GM23248 (cell line): Measurements from ENCODE around the gene TMPRSS2. TPM values are rescaled to one million over a fixed set of nuclear protein-coding genes. Genes with fewer than 3 reads are reported as not detected.

Experiments used
- DNase-seq: peaks from one replicate; pipeline ENCODE4 v3.0.0-alpha.2; 2015
- H2AFZ ChIP-seq: fragments of 200-600 bp; sonication (generic); 2 replicates; pipeline ENCODE4 v1.6.1; 2016; ENCODE audit warnings: antibody characterized with exemption
- H3F3A ChIP-seq: fragments of 200-600 bp; sonication (generic); 2 replicates; pipeline ENCODE4 v1.6.1; 2016; ENCODE audit warnings: mild to moderate bottlenecking, antibody characterized with exemption, mixed run types; ENCODE audit not compliant: insufficient read depth
- H3K27ac ChIP-seq: fragments of 200-600 bp; sonication (generic); 2 replicates; pipeline ENCODE4 v1.5.1; 2016; ENCODE audit warnings: mild to moderate bottlenecking
- H3K27me3 ChIP-seq: fragments of 200-600 bp; sonication (generic); replicated peaks from 2 replicates; pipeline ENCODE4 v1.6.1; 2016; ENCODE audit warnings: mild to moderate bottlenecking; ENCODE audit not compliant: insufficient read depth
- H3K36me3 ChIP-seq: fragments of 200-600 bp; sonication (generic); 2 replicates; pipeline ENCODE4 v1.6.1; 2016; ENCODE audit warnings: low read depth, mild to moderate bottlenecking
- H3K4me1 ChIP-seq: fragments of 200-600 bp; sonication (generic); 2 replicates; pipeline ENCODE4 v1.6.1; 2016; ENCODE audit warnings: mild to moderate bottlenecking; ENCODE audit not compliant: insufficient read depth
- H3K4me2 ChIP-seq: fragments of 200-600 bp; sonication (generic); one replicate; pipeline ENCODE4 v1.6.1; 2016; ENCODE audit warnings: mild to moderate bottlenecking; ENCODE audit not compliant: unreplicated experiment
- H3K4me3 ChIP-seq: fragments of 200-600 bp; sonication (generic); 2 replicates; pipeline ENCODE4 v1.5.1; 2016; ENCODE audit warnings: mild to moderate bottlenecking
- H3K79me2 ChIP-seq: fragments of 200-600 bp; sonication (generic); 2 replicates; pipeline ENCODE4 v1.6.1; 2016; ENCODE audit warnings: mild to moderate bottlenecking; ENCODE audit not compliant: insufficient read depth
- H3K9ac ChIP-seq: fragments of 200-600 bp; sonication (generic); 2 replicates; pipeline ENCODE4 v1.6.1; 2016; ENCODE audit warnings: mild to moderate bottlenecking
- H3K9me2 ChIP-seq: fragments of 200-600 bp; sonication (generic); 2 replicates; pipeline ENCODE4 v1.6.1; 2016; ENCODE audit warnings: mixed run types, mild to moderate bottlenecking, moderate library complexity; ENCODE audit not compliant: insufficient read depth
- H3K9me3 ChIP-seq: fragments of 200-600 bp; sonication (generic); one replicate; pipeline ENCODE4 v1.6.1; 2017; ENCODE audit warnings: low read depth
- H4K20me1 ChIP-seq: fragments of 200-600 bp; sonication (generic); 2 replicates; pipeline ENCODE4 v1.6.0; 2016; ENCODE audit not compliant: insufficient read depth
- EZH2 ChIP-seq: fragments of 200-600 bp; sonication (generic); IDR thresholded peaks from 2 replicates; pipeline ENCODE4 v1.6.1; 2018; ENCODE audit warnings: antibody characterized with exemption, mild to moderate bottlenecking; ENCODE audit not compliant: insufficient read depth, poor library complexity, severe bottlenecking
- EZH2phosphoT487 ChIP-seq: fragments of 200-600 bp; sonication (generic); IDR thresholded peaks from 2 replicates; pipeline ENCODE4 v1.6.1; 2018; ENCODE audit warnings: antibody characterized with exemption, moderate library complexity, mild to moderate bottlenecking, low read depth; ENCODE audit not compliant: insufficient read depth
- WGBS, 2 experiments: methylation state at CpG; one replicate each; pipeline ENCODE4 v1.1.6; 2015 to 2017; ENCODE audit warnings: low lambda C conversion rate in 2 of 2, low coverage in 1 of 2; ENCODE audit errors: missing lambda C conversion rate in 2 of 2; 5-methylcytosine and 5-hydroxymethylcytosine counted together
- in situ Hi-C: fragments of 300-500 bp; cut with MboI; formaldehyde crosslinking; loops from 2 replicates; pipeline ENCODE4 v1.15.0; 2020
- polyA plus RNA-seq: library from polyadenylated mRNA; unstranded; fragments of >200 nt; fragmentation: Nextera tagmentation; extraction: Ambion mirVana; gene quantifications from 2 replicates; pipeline ENCODE4 v1.2.1, GENCODE V29; 2016
- total RNA-seq: library from RNA; depleted of rRNA; stranded (reverse); fragments of >200 nt; shearing (Covaris generic); gene quantifications from 2 replicates; pipeline ENCODE4 v1.2.3, GENCODE V29; 2014

Gene TMPRSS2
- total and polyA plus RNA-seq, 2 experiments from 2014 or later = not detected

DNA sequence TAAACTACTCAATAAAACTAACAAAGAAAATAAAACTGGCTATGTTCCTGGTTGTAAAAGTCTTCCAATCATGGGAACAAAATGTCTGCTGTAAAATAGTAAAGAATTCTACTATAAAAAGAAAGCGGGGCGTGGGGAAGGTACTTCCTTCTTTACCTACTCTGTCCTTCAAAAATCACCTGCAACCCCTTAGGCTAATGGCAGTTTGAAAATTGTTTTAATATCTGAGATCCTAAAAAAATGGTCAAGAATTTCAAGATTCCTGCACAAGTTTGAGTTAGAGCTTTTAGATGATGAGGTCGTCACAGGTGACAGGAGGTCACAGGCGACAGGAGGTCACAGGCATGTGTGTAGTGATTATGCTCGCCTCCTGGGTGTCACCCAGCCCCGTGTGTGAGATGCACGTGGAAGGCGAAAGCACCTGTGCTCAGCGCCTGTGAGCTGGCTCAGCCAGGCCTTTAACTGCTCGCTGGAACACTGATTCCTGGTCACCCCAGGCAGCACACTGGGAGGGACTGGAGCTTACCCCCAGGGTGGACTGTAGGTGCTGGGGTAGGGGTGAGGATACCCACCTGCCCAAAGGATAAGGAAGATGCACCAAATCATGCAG, 18.6 kb upstream of the TMPRSS2 start:
- no peak overlapping the region for H3K4me3 ChIP-seq
- no peak overlapping the region for H3K9ac ChIP-seq
- no peak overlapping the region for H3K27ac ChIP-seq
- no peaks in the 10 kb centered on the region for H3F3A ChIP-seq
- H4K20me1 ChIP-seq = no peaks in the 10 kb centered on the region
- H3K9me2 ChIP-seq = no peaks in the 10 kb centered on the region
- peaks cover 24% of the 10 kb centered on the region for H3K27me3 ChIP-seq
- 42 to 43% methylated on average over 10 of the region's 10 CpGs for WGBS, 2 experiments
- no peak overlapping the region for H3K4me2 ChIP-seq
- in situ Hi-C loops = no loop called here
- no peak for DNase-seq
- H2AFZ ChIP-seq = no peak overlapping the region
- H3K4me1 ChIP-seq = no peaks in the 10 kb centered on the region
- no peaks in the 10 kb centered on the region for H3K79me2 ChIP-seq
- TF ChIP-seq EZH2 (no peak), EZH2phosphoT487 (no peak)
- no peaks in the 10 kb centered on the region for H3K36me3 ChIP-seq
- no peaks in the 10 kb centered on the region for H3K9me3 ChIP-seq

DNA sequence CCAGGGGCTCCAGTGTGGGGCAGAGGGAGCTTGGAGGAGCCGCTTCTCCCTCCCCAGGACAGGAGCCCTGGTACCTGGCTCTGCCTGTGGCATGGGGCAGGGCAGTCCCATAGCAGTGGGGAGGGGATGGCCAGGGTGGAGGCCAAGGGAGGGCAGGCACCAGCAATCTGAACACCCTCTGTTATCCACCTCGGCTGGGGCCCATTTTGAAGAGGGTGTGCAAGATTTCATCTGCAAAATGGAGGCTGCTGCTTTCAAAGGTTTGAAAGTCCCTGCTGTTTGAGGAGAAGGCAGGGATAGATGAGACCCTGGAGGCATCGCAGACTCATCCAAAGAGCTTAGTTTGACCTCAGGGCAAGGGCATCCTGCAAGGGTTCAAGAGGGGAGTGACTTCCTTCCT, 15.2 kb upstream of the TMPRSS2 start:
- H3K9me2 ChIP-seq = no peaks in the 10 kb centered on the region
- no peaks in the 10 kb centered on the region for H3K4me1 ChIP-seq
- TF ChIP-seq EZH2phosphoT487 (no peak), EZH2 (no peak)
- no peak overlapping the region for H3K4me2 ChIP-seq
- no peak overlapping the region for H3K9ac ChIP-seq
- 61 to 65% methylated on average over 3 of the region's 3 CpGs for WGBS, 2 experiments
- H3F3A ChIP-seq = no peaks in the 10 kb centered on the region
- no peak overlapping the region for H3K4me3 ChIP-seq
- no peaks in the 10 kb centered on the region for H3K9me3 ChIP-seq
- no peak overlapping the region for H3K27ac ChIP-seq
- peaks cover 16% of the 10 kb centered on the region for H3K27me3 ChIP-seq
- no peaks in the 10 kb centered on the region for H3K79me2 ChIP-seq
- no peak for DNase-seq
- H4K20me1 ChIP-seq = no peaks in the 10 kb centered on the region
- in situ Hi-C loops = no loop called here
- H2AFZ ChIP-seq = no peak overlapping the region
- no peaks in the 10 kb centered on the region for H3K36me3 ChIP-seq

DNA sequence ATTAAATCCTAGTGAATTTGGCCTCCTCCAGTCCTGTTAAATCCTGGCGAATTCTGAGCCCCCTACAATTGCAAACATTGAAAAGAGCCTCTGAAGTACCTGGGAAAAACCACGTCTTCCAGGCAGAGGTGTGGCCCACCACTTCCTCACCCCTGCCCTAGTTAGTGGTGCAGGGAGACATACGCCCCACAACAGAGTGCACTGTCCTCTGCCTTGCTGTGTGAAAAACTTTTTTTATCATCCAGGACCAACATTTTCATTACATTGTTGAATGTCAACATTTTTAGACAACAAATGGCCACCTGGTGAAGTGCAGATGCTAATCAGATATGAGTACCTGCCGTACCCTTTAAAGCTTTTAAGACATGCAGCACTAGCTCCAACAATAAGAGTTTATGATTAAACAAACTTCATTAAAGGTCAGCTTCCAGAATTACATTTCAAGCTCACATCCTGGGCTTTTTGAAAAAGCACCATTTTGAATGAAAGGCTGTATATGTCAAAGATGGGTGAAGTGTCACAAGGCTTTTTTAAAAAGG, 13.6 kb upstream of the TMPRSS2 start:
- peaks cover 5% of the 10 kb centered on the region; the same call in 1 of the 2 replicates for H3K27me3 ChIP-seq

DNA sequence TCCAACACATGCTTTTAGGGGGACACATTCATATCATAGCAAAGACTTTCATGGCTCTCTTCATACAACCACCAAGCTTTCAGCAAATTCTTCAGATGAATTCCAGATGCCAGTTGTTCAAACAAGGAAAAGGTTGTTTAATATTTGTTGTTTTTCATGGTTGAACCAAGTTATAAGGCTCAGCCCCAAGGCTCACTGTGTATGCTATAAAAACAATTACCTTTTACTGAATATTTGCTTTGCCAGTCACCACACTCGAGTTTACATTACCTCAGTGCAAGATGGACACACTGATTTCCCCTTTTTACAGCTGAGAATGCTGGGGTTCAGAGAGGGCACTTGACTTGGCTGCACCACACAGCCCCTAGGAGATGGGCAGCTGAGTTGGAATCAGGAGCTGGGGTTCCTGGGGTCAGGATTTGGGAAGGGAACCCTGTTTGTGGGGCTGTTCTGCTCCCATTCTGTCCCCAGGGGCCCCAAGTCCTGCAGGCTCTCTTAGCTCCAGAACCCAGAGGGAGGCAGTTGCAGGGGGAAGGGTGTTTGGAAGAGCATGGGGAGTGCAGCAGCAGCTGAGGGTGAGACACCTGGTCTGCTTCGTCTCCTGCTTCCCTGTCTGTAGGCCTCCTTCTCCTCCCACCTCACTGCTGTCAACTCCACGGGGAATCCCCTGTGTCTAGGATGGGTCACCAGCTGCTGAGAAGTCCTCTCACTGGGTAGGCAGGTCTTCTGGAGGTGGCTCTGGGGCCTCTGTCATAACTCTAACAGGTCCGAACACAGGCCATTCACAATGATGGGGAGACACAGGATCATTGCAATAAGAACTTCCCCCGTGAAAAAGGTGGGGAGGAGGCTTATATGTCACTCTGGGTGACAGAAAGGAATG, 12.8 kb upstream of the TMPRSS2 start:
- no peaks in the 10 kb centered on the region for H3K36me3 ChIP-seq
- no peaks in the 10 kb centered on the region for H3K27me3 ChIP-seq
- no peak for DNase-seq
- no peaks in the 10 kb centered on the region for H3K79me2 ChIP-seq
- no peak overlapping the region for H3K27ac ChIP-seq
- no peaks in the 10 kb centered on the region for H3K4me1 ChIP-seq
- TF ChIP-seq EZH2 (no peak), EZH2phosphoT487 (no peak)
- H3K9me3 ChIP-seq = no peaks in the 10 kb centered on the region
- 18 to 19% methylated on average over 5 of the region's 5 CpGs for WGBS, 2 experiments
- no peaks in the 10 kb centered on the region for H3K9me2 ChIP-seq
- no peak overlapping the region for H3K4me3 ChIP-seq
- no peak overlapping the region for H3K9ac ChIP-seq
- in situ Hi-C loops = no loop called here
- no peaks in the 10 kb centered on the region for H4K20me1 ChIP-seq
- H3K4me2 ChIP-seq = no peak overlapping the region
- H2AFZ ChIP-seq = no peak overlapping the region
- H3F3A ChIP-seq = no peaks in the 10 kb centered on the region

More for the DNA sequence above, 13.6 kb upstream of the TMPRSS2 start:
- TF ChIP-seq EZH2phosphoT487 = no peak
- TF ChIP-seq EZH2 = no peak
- no peaks in the 10 kb centered on the region for H3K9me2 ChIP-seq
- H3K9me3 ChIP-seq = no peaks in the 10 kb centered on the region
- H3K36me3 ChIP-seq = no peaks in the 10 kb centered on the region
- H3K27ac ChIP-seq = no peak overlapping the region
- H3K79me2 ChIP-seq = no peaks in the 10 kb centered on the region
- WGBS, 2 experiments = 18 to 29% methylated on average over 4 of the region's 4 CpGs
- no peaks in the 10 kb centered on the region for H3F3A ChIP-seq
- no peak overlapping the region for H2AFZ ChIP-seq
- DNase-seq = no peak
- H3K4me1 ChIP-seq = no peaks in the 10 kb centered on the region
- H4K20me1 ChIP-seq = no peaks in the 10 kb centered on the region
- no peak overlapping the region for H3K4me3 ChIP-seq
- H3K9ac ChIP-seq = no peak overlapping the region
- in situ Hi-C loops = no loop called here
- H3K4me2 ChIP-seq = no peak overlapping the region
